Fibroblast of peridontal ligament (primary cell): ENCODE data around the gene STK17A.
A peak's percentile ranks its signal among the peaks of the same experiment; 100 is the strongest.
"Not testable (repeated sequence)": the region's sequence is repeated elsewhere in the genome, so short reads cannot be mapped to it uniquely, and the experiment has no call there.

Experiments
- DNase-seq: peaks from one replicate; pipeline ENCODE4 v3.0.0-alpha.2; 2010; ENCODE audit errors: extremely low read depth

The STK17A gene

DNA sequence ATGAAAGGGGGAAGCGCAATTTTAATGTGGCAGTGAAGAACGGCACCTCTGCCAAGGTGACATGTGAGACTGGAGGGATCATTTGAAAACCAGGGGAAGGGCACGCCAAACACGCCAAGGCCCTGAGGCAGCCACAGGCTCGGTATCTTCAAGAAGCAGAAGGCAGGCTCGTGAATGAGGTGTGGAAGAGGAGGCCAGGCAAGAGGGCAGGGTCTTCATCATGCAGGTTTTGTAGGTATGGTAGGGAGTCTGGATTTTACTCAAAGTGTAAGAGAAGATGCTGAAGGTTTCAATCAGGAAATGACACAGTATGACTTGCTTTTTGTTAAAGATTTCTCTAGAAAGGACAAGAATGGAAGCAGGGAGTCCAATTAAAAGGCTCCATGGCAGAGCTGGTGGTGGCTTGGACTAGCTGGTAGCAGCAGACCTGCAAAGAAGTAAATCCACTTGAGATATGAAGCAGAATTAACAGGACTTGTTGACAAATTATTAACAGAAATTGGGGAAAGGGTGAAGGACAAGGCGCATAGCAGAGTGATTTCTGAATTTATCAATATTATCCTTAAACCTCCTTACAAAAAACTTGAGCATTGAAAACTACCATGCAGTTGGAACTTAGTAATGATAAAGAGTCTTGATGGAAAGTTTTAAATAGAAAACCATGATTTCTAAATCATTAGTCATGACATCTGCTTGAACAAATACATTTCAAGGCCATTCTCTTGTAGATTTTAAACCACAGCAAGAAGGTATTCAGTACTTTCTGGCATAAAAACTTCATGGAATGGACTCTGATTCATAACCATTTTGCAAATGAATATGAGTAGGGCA lies 76.0 kb downstream of the STK17A start:
- DNase-seq: peak; percentile 96

DNA sequence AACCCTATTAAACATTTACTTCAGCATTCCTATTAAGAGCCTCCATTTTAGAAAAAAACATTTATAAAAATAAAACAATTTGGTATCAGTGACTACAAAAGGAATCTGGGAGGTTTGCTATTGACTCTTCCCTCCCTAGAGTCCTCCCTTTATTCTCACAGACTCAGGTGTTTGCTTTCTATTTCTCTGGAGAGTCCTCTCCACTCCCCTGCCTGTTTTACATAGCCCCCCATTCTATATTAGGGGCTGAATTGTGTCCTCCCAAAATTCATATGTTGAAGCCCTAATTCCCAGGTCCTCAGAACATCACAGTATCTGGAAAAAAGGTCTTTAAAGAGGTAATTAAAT lies 76.6 kb downstream of the STK17A start:
- no peak for DNase-seq

DNA sequence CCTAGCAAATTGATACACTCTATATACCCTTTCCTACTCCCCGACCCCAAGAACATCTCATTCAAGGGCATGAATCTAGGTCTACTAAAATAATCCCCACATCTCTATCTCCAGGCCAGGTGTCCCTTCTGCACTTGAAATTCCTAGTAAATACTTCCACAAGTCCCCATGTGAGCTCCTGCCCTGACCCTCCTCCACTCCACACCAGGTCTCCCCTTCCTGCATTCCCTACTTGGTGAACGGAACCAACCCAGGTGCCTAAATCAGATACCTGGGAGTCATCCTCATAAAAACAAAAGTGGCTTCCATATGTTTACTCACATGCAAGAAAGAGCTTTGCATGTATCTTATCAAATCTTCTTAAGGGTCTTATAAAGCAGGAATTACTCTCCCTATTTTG lies 77.2 kb downstream of the STK17A start:
- no peak for DNase-seq

DNA sequence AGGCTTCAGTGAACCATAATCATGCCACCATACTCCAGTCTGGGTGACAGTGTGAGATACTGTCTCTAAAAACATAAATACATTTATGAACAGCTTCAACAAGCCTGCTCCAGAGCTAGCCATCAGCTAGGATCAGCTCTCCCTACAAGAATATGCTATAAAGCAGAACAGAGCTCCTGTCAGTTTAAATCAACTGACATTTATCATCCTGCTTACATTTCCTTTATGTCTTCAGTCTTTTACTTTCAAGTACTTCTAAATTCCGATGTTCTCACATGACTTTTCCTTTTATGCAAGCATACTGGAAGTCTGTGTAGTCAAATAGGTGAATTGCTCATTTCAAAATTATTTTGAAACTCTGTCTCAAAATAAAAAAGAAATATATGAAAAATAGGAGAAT lies 81.8 kb downstream of the STK17A start:
- no peak for DNase-seq

DNA sequence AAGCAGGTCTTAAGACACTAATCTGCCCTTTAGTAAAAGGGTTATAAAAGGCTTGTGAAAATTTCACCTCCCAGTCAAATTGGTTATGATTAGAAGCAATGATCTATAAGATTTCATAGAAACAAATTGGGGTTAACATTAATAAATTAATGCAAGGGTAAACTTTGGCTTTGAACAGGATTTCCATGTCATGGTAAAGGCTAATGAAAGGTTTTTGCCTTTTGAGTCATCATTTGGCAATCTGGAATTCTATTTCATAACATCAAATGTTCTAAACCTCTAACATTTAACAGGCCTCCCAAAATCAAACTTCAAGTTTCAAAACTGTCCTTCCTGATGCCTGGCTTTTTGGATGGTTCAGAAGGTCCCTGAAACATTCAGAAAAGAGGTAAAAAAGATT lies 84.0 kb downstream of the STK17A start:
- DNase-seq: peak; percentile 79

DNA sequence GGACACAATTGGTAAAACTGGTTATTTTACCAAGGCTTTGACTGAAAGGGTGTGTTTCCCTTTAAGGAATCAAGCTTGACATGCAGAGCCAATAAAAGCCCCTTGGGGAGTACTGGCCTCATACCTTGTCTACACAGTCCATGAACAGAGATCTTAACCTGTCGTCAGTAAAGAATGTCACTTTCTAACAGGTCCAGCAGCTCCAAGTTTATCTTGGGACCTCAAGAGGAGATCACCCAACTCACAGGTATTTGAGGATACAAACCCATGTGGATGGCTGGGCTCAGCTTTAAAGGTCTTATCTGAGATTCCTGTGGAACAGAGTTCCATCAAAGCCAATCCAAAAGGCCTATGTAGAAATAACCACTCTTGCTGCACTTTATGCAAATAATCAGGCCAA lies 85.1 kb downstream of the STK17A start:
- no peak for DNase-seq

DNA sequence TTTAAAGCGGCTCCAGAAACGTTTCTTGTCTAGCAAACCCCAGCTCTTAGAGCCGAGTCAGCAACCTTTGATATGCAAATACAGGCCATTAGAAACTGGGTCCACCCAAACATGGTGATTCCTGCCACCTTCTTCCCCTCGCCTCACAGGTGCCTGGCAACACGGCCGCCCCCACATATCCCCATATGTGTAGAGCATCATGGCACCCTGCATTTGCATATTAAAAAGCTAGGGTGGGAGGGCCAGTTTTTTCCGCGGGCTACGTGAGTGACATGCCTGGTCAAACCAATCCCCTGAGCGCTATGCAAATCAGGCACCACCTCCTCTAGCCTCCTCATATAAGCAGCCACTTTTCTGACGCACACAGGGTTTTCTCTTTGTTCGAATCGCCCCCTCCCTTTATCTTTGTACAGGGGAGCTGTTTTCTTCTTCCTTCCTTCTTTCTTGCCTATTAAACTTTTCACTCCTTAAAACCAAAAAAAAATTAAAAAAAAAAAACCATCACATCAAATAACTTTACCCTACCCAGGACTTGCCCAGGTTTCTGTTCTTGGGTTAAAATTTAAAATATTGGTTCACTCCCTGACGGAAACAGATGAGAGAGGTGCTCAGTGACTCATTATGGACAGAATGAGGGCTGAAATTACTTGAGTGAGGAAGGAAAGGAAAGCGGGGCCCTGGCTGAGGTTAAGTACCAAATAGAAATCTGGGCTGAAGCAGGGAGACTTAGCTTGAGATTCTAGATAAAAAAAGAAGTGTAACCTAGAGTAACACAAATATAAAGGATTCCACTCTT lies 86.6 kb downstream of the STK17A start:
- no peak for DNase-seq

DNA sequence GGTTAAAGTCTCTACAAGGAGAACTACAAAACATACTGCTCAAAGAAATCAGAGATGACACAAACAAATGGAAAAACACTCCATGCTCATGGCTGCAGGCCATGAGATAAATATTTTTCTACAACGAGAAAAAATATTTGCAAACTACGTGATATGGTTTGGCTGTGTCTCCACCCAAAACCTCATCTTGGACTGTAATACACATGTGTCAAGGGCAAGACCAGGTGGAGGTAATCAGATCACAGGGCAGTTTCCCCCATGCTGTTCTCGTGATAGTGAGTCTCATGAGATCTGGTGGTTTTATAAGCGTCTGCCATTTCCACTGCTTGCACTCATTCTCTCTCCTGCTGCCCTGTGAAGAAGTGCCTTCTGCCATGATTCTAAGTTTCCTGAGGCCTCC lies 88.6 kb downstream of the STK17A start:
- no peak for DNase-seq

DNA sequence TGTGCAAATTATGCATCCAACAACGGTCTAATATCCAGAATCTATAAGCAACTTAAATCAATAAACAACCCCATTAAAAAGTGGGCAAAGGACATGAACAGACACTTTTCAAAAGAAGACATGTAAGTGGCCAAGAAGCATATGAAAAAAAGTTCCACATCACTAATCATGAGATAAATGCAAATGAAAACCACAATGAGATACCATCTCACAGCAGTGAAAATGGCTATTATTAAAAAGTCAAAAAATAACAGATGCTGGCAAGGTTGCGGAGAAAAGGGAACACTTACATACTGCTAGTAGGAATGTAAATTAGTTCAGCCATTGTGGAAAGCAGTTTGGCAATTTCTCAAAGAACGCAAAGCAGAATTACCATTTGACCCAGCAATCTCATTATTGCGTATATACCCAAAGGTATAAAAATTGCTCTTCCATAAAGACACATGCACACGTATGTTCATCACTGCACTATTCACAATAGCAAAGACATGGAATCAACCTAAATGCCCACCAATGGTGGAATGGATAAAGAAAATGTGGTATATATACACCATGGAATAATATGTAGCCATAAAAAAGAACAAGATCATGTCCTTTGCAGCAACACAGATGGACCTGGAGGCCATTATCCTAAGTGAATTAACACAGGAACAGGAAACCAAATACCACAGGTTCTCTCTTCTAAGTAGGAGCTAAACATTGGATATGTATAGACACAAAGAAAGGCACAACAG lies 90.5 kb downstream of the STK17A start:
- DNase-seq: not testable (repeated sequence)

DNA sequence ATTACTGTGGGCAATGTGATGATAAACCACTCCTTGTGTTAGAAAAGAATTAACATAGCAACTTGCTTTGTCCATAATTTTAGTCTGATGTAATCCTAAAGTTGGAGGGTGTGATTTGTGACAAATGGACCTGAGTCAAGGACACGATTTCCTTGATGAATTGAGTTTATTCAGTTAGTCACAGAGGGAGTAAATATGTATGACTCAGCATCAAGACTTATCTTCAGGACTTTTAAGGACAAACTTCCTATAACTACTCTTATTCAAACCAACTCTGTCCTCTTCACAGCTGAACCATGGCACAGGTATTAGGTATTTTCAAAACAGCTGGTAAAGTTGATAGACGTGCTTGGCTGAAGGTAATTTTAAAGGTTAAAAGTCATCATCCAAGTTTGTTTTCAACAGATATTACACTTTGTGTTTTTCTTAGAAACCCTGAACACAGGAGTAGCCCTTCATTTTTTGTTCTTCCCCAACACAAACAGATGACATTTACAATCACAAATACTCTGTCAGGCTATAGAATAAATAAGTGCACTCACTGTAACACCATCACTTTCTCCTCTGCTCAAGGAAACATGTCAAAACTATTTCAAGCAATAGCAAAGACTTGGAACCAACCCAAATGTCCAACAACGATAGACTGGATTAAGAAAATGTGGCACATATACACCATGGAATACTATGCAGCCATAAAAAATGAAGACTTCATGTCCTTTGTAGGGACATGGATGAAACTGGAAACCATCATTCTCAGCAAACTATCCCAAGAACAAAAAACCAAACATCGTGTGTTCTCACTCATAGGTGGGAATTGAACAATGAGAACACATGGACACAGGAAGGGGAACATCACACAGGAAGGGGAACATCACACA lies 91.9 kb downstream of the STK17A start:
- DNase-seq: peak; percentile 68
